KBM-7 (cell line): Measurements from ENCODE around the gene WWC2.
"Not testable (repeated sequence)": the region's sequence is repeated elsewhere in the genome, so short reads cannot be mapped to it uniquely, and the experiment has no call there.

Experiments
- DNase-seq: peaks from one replicate; pipeline ENCODE4 v3.0.0-alpha.2; 2015
- in situ Hi-C: fragments of 300-500 bp; cut with MboI; formaldehyde crosslinking; loops from 2 replicates; pipeline ENCODE4 v1.14.3; 2020; ENCODE audit warnings: low sequenced_read_pairs, low pct_unique_long_range_greater_than_20kb, mixed read lengths

The WWC2 gene

DNA sequence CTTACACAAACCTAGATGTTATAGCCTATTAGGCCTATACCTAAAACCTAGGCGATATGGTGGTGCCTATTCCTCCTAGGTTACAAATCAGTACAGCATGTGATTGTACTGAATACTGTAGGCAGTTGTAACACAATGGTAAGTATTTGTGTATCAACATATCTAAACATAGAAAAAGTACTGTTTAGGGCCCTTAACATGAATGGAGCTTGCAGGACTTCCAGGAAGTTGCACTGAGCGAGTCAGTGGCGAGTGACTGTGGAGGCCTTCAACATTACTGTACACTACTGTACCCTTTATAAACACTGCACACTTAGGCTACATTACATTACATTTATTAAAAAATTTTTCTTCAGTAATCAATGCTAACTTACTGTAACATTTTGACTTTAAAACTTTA is 37.8 kb downstream of the WWC2 start:
- in situ Hi-C loops, result no loop called here
- no peak for DNase-seq

- in situ Hi-C loops, result no loop called here
- DNase-seq, result no peak
Measured at GRCh38 chr4:183139058-183139750, 40.1 kb downstream of the WWC2 start.

DNA sequence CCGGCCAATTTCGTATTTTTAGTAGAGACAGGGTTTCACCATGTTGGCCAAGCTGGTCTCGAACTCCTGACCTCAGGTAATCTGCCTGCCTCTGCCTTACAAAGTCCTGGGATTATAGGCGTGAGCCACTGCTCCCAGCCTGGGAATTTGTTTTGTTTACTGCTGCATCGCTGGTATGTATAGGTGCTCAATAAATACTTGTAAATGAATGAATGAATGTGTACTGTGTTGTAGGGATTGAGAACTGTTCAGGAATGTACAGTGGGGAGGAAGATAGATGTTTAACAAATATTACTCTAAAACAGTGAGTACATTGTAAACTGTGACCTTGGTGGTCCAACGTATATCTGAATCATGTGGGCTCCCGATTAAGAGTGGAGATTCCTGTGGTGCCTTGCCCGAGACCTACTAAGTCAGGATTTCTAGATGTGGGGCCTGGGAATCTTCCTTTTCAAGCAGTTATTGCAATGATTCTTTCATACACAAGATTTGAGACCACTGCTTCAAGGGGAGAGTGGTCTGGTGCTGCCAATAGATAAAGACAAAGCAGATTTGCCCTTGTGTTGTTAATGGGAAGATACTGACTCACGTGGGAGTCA is 41.0 kb downstream of the WWC2 start:
- DNase-seq, result no peak
- in situ Hi-C loops, result no loop called here

DNA sequence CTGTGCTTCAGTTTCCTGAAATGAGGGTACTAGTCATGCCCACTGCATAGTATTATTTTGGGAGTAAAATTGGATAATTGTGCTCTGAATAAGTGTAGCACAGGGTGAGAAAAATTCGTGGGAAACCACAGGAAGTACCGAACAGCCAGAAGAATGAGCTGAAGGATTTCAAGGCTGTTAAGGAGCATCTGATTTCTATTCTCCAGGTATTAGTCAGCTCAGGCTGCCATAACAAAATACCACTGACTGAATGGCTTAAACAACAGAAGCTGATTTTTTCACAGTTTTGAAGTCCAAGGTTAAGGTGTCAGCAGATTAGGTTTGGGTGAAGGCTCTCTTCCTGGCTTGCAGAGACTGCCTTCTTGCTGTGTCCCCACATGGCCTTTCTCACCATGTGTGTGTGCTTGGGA is 41.9 kb downstream of the WWC2 start:
- no peak for DNase-seq
- in situ Hi-C loops, result no loop called here

- no peak for DNase-seq
- in situ Hi-C loops, result no loop called here
Measured at GRCh38 chr4:183141997-183142396, 42.9 kb downstream of the WWC2 start.

DNA sequence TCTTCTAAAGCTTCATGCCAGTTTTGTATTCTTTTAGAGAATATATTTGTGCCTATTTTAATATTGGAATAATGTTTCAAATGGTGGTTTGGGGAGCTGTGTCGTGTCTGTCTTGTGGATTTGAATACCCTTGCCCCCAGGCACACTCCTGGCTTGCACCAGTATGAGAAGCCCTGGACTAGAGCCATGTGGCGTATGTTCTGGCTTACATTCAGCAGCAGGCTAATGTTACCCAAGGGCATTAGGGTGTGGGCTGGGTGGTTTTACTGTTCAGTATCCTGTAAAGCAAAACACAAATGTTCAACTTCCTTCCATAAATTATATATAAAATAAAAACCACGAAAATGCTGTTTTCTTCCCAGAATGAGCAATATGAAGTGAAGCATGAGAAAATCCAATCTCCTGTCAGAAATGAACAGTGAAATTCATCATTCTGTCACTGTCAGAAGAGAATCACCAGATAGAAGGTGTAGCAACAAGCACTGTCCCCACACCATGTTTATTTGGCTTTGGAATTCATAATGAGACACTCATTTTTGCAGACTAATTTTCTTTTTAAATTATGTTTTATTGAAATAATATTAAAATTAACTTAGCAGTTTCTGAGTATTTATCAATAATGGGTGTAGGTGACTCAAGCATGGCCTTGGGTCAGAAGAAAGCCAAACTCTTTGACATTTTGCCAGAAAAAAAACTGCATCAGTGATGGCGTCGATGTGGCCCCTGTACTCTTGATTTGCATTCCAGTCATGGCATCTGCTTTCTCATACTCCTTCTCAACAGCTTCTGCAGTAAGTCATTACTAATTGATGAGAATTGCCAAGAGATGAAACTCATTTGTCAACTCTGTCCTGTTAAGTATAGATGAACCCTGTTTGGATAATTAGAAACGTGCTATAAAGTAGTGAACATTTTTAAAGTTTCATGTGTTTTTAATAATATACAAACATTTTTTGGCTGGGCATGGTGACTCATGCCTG is 43.8 kb downstream of the WWC2 start:
- DNase-seq, result peak; percentile 24
- in situ Hi-C loops, result no loop called here

- no peak for DNase-seq
- in situ Hi-C loops, result no loop called here
Measured at GRCh38 chr4:183144787-183145186, 45.7 kb downstream of the WWC2 start.

GRCh38 chr4:183145773-183146172 is 46.7 kb downstream of the WWC2 start:
- in situ Hi-C loops, result no loop called here
- DNase-seq, result no peak

GRCh38 chr4:183146478-183146877 is 47.4 kb downstream of the WWC2 start:
- DNase-seq, result no peak
- in situ Hi-C loops, result no loop called here

DNA sequence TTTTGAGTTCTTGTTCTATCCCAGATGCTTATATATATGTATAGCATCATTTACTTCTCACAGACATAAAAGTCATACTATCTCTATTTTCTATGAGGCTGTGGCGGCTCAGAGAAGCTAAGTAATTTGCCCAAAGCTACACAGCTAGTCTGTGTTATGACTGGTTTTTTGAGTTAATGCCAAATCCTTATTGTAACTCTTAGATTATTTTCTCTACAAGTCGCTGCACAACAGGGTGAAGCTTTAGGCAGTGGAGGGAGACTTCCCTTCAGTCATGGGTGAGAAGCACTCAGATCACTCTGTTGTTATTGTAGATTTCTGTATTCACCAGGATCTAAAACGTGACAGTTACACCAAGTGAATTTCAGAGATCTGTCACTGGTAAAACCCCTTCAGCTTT is 48.1 kb downstream of the WWC2 start:
- no peak for DNase-seq
- in situ Hi-C loops, result no loop called here

GRCh38 chr4:183147983-183148382 is 48.9 kb downstream of the WWC2 start:
- in situ Hi-C loops, result no loop called here
- DNase-seq, result no peak

DNA sequence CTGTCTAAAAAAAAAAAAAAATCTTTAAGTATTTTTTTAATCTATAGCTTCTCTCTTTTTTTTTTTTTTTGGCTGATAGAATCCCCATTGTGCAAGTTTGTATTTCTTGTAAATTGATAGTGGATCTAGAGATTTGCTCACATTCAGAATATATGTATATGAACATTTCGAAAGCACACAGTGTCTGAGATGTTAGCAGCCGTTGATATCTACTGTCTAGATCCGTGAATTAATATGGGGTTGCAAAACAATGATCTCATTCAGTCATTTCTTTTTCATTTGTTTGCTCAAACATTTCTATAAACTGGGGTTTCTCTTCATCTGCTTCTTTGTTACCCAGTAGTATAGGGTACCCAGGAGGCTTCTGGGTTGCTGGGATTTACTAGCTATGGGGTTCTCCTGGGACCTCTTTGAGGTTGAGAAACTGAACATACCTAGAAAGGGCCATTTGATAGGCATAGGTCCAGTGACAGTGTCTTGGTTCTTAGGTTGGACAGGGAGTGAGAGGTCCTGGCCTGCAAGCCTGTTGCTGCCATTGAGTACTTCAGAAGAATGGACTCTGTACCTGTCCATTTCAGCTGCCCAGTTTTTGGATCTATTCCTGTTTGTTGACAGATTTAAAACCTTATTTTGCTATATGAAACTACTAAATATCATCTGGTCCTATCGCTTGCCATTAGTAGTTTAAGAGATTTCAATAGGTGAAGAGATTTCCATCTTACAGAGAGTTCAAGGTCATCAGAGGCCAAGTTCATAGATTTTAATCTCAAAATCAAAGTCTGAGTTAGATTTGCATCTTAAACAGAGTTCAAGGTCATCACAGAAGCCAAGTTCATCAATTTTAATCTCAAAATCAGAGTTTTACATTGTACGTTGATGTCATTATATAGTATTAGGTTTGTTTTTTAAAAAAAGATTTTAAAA is 50.8 kb downstream of the WWC2 start:
- in situ Hi-C loops, result no loop called here
- no peak for DNase-seq

- in situ Hi-C loops, DNase-seq: not testable (repeated sequence)
Measured at GRCh38 chr4:183150664-183151063, 51.6 kb downstream of the WWC2 start.

DNA sequence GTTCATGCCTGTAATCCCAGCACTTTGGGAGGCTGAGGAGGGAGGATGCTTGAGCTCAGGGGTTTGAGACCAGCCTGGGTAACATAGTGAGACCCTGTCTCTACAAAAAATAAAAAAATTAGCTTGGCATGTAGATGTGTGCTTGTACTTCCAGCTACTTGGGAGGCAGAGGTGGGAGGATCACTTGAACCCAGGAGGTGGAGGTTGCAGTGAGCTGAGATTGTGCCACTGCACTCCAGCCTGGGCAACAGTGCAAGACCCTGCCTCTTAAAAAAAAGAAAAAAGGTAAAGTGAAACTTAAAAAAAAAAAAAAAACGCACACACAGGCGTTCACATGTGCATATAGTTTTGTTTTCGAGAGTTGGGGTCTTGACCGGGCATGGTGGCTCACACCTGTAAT is 53.2 kb downstream of the WWC2 start:
- in situ Hi-C loops, DNase-seq: not testable (repeated sequence)

GRCh38 chr4:183153190-183153916 is 54.3 kb downstream of the WWC2 start:
- no peak for DNase-seq

GRCh38 chr4:183154701-183155391 is 55.8 kb downstream of the WWC2 start:
- DNase-seq, result no peak
- in situ Hi-C loops, result no loop called here

More at GRCh38 chr4:183153190-183153916, 54.3 kb downstream of the WWC2 start:
- in situ Hi-C loops, result no loop called here

GRCh38 chr4:183155450-183156184 is 56.6 kb downstream of the WWC2 start:
- in situ Hi-C loops, result no loop called here
- no peak for DNase-seq
